ENCODE results near the gene BTBD2.
"Not testable (repeated sequence)": the region's sequence is repeated elsewhere in the genome, so short reads cannot be mapped to it uniquely, and the experiment has no call there.

Gene BTBD2

DNA sequence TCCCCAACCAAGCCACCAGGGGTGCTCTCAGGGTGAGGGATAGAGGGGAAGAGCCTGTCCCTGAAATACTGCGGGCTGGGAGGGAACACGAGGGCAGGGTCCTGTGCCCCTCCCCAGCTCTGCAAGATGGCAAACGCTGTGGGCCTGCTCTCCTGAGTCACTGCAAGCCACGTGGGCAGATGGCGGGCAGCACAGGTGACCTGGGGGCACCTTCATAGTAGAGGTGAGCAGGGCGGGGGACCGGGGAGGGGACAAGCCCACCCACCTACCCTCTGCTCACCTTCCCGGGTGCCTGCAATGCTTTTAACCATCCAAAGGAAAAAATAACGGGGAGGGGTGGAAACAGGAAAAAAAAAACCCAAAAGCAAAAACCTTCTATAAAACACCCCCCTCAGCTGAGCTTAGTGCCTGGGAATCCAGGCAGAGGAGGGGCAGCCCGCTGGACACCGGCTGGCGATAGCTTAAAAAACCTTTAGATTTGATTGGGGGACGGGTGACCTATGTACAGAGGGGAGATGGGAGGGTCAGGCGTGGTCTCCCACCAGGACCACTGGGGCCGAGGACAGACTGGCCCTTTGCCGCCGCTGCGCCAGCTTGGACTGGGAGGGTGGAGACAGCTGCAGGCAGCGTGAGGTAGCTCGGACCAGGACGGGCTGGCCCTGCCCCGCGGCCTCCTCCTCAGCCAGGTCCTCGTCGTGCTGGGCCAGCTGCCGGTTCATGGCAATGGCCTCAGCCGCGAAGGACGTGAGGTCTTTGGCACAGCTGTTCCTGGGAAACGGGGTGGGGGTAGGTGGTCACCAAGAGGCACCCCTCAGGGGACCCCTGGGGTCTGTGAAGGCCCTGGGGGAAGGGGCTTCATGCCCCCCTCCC, 23.8 kb upstream of the BTBD2 start:
- DNase-seq: no peak

DNA sequence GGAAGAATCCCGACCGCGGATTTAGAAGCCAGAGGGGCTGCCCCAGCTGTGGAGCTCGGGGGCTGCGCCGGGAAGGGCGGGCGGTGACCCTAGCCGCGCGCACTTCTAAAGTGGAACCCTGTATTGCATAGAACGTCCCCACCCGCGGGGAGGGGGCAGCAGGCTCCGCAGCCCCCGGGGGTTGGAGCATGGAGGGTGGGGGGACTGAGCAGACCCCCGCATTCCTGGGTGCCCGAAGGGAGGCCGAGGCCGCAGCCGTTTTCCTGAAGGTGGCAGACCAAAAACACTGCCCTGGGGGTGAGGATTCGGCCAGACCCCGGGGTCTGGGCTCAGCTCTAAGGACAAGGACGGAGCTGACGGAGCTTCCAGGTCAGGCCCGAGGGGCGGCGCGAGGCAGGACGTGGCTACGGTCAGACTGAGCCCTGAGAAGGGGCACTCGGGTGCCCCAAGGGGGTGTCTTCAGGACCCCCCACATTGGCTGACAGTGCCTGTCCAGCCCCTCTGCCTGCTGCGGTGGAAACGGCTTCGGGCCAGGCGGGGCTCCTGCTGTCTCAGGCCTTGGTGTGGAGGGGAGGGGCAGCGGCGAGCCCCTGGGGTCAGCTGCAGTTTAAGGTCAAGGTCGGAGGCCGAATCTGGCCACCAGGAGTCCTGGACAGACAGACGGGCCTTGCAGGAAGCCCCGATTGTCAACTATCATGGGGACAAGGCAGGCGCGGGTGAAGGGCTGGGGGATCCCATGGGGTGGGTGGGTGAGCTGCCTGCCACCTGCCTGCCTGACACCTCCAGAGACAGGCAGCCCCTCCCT, 23.0 kb upstream of the BTBD2 start:
- no peak for DNase-seq

DNA sequence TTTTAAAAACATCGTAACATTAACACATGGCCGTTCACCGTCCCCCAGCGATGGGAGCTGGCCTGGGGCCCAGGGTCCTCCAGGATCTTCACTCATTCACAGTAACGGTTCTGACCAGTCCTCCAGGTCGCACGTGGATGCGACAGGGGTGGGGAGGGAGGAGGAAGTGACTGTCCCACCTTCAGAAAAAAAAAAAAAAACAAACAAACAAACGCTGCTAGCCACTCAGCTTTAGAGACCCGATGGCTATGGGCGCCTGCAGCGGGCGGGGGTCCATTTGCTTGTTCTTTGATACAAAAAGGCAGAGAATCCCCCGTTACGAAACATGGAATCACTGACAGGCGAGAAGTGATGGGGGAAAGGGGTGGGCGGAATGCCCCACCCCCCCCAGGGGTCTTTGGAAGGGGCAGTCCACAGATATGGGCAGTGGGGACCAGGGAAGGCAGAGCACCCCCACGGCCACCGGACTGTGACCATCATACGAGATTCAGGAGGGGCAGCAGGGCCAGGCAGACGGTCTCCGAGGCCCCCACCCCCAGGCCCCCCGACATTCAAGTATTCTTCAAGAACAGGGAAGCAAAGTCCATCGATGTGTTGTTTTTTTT, 22.2 kb upstream of the BTBD2 start:
- no peak for DNase-seq

DNA sequence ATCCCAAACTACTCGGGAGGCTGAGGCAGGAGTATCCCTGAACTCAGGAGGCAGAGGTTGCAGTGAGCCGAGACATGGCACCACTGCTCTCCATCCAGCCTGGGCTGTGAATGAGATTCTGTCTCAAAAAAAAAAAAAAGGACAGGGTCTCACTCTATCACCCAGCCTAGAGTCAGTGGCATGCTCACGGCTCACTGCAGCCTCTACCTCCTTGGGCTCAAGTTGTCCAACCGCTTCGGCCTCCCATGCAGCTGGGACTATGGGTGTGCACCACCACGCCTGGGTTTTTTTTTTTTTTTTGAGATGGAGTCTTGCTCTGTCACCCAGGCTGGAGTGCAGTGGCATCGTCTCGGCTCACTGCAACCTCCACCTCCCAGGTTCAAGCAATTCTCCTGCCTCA, 20.9 kb upstream of the BTBD2 start:
- no peak for DNase-seq

DNA sequence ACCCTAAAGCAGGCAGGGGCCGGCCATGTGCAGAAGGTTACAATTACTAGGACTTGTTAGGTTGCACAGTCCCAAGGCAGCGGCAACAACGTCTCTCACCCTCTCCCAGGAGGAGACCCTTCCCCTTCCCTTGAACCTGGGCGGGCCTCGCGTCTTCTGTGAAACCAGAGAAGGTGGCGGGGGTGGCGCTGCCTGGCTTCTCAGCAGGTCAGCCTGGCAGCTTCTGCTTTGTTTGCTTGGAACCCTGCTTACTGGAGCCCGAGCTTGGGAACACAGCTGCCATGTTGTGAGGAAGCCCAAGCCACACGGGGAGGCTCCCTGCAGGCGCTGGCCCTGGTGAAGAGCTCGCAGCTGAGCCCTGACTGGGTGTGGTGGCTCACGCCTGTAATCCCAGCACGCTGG, 20.1 kb upstream of the BTBD2 start:
- no peak for DNase-seq

DNA sequence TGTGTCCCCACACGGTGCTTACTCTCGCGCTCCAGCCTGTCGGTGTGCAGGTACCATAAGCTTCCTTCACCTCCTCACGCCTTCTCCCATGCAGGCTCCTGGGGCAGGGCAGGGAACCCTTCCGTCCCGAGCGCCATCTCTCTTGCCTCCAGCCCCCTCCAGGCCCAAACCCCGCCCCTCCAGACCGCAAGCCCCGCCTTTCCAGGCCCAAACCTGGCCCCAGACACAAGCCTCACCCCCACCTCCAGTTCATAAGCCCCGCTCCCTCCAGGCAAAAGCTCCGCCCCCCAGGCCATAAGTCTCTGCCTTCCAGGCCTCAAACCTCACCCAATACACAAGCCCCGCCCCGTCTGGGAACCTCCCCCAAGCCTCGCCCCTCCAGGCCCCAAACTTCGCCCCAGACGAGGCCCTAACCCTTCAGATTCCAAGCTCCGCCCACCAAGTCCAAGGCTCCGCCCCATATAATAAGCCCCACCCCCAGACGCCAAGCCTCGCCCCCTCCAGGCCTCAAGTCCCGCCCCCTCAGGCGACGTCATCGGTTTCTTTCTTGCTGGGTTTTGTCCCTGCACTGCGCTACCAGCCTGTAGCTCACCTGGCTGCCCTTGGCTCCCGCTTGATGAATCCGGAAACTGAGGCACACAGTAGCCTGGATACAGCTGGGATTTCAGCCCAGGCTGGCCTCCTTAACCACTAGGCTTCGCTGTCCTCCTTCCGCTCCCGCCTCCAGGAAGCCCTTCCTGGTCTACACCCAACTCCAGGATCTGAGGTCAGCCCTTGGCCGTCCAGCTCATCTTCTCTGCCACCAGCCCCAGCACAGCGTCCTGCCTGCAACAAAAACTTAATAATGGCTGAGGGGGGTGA, 19.4 kb upstream of the BTBD2 start:
- DNase-seq: peak; percentile 70

DNA sequence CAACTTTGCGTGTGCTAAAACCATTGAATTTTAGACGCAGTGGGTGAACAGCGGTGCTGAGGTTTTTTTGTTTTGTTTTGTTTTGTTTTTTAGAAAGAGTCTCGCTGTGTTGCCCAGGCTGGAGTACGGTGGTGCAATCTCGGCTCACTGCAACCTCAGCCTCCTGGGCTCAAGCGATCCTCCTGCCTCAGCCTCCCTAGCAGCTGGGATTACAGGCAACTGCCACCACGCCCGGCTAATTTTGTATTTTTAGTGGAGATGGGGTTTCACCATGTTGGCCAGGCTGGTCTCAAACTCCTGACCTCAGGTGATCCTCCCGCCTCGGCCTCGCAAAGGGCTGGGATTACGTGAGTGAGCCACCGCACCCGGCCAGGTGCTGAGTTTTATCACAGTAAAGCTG, 18.7 kb upstream of the BTBD2 start:
- DNase-seq: not testable (repeated sequence)

DNA sequence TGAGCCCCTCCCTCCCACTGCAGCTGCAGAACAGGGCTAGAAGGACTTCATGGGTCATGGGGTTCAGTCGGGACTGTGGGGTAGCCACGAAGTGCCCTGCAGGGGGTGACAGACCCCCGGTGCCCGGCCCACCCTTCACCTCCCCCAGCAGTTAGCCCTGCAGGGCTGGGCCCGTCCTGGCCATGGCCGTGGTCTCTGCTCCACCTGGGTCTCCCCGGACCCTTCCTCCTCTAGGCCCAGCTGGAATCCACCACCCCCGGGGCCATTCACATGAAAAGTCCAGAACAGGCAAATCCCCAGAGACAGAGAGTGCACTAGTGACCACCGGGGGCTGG, 18.3 kb upstream of the BTBD2 start:
- no peak for DNase-seq

DNA sequence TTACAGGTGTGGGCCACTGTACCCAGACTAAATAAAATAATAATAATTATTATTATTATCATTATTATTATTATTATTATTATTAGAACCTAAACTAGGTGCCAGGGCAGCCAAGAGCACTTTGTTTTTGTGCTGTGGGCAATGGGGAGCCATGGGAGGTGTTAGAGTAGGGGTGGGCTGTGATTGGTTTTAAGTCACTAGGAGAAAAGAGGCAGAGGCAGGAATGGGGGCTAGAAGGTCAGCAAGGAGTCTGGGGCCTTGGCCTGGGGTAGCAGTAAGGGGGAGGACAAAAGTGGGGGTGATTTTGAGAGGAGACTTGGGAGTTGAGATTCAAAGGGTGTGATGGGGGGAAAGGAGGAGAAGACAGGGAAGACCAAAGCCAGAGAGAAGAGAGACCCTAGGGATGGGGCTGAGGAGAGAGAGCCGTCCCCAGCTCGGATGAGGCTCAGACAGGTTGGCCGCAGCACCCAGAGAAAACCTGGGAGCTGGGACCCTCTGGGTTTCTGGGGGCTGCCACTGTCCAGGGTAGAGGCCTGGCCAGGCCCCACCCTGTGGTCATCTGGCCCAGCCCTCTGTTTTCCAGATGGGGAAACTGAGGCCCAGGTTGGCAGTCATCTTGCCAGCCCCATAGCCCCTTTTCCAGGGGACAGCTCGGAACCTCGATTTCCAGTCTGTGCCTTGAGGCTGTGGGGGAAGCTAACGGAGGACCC, 17.8 kb upstream of the BTBD2 start:
- no peak for DNase-seq

DNA sequence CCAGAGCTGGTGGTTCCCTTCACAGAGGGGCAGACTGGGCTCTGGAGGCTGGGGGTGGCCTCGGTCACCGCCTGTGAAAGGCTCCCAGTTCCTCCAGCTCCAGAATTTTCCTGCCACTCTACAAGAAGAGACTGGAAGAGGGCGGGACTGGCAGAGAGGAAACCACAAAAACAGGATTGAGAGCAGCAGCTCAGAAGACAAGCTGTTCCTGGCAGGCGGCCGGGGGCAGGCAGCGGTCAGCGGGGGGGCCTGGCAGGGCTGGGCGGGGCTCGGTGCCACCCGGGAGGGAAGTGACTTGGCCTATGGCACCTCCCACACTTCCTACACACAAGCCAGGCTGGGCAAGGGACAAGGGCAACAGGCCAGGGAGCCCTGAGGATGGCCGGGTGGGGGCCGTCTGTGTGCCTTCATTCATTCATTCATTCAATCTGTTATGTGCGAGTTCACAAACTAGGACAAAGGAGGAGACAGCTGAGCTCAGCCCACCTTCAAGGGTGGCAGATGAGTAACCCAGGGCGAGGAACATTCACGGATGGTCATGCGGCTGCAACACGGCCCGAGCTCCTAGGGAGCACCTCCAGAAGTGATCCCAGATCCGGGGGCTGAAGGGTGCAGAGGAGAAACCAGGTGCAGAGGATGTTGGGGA, 16.9 kb upstream of the BTBD2 start:
- DNase-seq: peak; percentile 55

DNA sequence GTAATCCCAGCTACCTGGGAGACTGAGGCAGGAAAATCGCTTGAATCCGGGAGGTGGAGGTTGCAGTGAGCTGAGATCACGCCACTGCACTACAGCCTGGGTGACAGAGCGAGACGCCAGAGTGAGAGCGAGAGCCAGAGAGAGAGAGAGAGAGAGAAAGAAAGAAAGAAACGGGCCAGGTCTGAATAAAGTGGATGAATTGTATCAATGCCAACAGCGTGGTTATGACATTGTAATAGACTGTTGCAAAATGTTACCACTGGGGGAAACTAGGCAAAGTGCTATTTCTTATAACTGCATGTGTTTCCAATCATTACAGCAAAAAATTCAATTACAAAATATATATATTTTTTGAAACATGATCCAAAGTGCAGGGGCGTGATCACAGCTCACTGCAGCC, 11.8 kb upstream of the BTBD2 start:
- DNase-seq: no peak

DNA sequence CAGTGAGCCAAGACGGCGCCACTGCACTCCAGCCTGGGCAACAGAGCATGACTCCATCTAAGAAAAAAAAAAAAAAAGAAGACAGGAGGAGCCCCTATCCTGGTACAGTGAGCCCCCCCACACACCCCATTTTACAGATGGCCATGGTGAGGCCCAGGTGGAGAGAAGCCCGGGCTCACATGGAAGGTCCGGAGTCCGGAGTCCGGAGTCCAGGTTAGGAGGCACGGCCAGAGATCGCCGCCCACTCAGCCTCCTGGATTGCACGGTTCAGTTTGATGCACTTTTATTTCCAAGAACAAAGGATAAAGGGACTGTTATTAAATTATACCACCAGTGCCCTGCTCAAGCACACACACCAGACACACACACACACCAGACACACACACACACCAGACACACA, 11.3 kb upstream of the BTBD2 start:
- DNase-seq: no peak

DNA sequence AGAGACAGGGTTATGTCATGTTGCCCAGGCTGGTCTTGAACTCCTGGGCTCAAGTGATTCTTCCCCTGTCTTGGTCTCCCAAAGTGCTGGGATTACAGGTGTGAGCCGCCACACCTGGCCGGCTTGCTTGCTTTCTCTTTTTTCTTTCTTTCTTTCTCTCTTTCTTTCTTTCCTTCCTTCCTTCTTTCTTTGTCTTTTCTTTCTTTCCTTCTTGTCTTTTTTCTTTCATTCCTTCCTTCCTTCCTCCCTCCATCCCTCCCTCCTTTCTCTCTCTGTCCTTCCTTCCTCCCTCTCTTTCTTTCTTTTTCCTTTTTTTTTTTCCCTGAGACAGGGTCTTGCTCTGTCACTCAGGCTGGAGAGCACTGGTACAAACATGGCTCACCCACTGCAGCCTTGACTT, 6.8 kb upstream of the BTBD2 start:
- no peak for DNase-seq

DNA sequence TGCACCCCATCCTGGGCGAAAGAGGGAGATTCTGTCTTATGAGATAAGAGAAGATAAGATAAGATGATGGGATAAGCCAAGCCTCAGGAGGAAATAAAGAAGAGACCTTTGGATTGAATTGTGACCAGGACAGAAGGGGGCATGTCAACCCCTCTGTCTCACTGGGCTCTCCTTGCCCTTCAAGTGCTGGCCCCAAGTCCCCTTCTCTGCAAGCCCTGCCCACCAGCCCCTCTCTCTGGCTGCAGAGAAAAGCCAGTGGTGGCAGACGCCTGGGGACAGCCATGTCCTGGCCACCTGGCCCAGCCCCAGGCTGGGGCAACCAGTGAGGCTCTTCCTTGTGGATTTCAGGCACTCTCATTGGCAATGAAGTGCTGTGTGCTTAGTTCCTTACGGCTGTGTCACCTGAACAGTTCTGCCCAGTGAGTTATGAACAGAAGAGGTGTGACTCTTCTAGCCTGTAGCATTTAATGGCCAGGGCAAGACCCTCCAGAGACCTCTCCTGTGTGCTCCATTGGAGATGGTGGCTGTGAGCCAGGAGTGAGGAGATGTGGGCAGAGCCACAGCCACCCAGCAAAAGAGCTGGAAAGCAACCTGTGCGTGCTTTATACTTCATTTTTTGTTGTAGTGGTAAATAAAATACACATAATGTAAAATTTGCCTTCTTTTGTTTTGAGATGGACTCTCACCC, 6.1 kb upstream of the BTBD2 start:
- no peak for DNase-seq

DNA sequence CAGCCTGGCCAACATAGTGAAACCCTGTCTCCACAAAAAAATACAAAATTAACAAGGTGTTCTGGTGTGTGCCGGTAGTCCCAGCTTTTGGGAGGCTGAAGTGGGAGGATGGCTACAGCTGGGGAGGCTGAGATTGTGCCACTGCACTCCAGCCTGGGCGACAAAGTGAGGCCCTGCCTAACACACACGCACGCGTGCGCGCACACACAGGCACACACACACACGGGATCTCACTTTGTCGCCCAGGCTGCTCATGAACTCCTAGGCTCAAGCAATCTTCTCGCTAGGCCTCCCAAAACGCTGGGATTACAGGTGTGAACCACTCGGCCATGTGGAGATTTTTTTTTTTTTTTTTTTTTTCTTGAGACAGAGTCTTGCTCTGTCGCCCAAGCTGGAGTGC, 3.2 kb upstream of the BTBD2 start:
- DNase-seq: no peak

DNA sequence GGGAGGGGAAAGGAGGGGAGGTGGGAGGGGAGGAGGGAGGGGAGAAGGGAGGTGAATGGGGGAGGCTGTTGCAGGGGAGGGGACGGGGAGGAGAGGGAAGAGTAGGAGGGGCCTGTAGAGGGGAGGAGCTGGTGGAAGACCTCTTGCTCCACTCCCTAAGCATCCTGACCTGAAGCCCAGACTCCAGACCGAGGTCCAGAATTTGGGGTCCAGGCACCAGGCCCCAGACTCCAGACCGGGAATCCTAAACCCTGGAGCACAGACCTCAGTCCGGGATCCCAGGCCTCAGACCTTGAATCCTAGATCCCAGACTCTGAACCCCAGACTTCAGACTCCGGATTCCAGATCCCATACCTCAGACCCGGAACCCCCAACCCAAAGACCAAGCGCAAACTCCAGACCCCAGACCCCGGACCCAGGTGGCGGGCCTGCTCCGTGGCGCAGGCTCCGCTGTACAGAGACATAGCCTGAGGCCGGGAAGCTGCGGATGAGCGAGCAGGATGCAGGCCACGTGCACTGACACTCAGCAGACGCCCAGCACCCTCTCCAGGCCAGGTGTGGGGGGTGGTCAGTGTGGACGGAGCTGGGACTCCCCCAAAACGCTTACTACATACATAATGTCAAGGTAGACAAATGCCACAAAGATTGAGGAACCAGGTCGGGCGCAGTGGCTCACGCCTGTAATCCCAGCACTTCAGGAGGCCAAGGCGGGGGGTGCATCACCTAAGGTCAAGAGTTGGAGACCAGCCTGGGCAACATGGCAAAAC, 710 bp upstream of the BTBD2 start:
- peak; percentile 70 for DNase-seq

DNA sequence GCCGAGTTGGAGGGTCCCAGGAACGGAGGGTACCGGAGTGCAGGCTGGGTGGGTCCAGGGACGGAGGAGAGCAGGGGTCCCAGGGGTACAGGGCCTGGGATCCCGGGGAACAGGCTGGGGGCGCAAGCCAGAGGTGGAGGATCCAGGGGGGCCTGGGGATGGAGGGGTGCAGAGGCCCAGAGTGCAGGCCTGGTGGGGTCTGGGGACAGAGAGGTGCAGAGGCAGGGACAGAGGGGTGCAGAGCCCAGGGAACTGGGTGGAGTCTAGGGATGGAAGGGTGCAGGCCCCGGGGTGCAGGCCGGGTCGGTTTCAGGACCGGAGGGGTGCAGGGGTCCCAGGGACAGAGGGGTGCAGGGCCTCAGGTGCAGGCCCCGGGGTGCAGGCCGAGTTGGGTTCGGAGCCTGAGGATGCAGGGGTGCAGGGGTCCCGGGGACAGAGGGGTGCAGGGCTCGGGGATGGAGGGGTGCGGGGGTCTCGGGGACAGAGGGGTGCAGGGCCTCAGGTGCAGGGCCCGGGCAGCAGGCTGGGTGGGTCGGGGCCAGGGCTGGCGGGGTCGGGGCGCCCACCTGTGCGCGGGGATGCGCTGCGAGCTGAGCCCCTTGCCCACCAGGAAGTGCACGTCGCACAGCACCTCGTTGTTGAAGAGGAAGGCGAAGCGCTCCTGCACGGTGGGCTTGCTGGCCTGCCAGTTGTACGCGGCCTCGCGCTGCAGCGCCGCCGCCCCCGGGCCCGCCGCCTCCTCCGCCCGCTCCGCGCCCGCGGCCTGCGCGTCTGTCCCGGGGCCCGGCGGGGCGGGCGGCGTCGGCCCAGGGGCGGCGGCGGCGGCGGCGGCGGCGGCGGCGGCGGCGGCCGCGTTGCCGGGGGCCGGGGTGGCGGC, 545 bp downstream of the BTBD2 start:
- DNase-seq: peak; percentile 45

DNA sequence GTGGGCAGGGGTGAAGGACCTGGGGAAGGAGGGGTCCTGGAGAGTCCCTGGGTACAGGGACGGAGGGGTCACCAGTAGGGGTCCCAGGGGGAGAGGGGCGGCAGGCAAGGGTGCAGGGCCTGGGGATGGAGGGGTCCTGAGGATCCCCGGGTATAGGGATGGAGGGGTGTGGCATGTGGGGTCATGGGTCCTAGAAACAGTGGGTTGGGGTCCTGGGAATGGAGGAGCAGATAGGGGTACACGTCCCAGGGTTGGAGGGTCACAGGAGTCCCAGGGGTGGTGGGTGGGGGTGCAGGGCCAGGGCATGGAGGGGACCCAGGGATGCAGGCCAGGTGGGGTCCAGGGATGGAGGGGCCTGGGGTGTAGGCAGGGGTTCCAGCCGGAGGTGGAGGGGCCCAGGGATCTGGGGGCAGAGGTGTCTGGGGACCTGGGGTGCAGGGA, 1.4 kb downstream of the BTBD2 start:
- no peak for DNase-seq

DNA sequence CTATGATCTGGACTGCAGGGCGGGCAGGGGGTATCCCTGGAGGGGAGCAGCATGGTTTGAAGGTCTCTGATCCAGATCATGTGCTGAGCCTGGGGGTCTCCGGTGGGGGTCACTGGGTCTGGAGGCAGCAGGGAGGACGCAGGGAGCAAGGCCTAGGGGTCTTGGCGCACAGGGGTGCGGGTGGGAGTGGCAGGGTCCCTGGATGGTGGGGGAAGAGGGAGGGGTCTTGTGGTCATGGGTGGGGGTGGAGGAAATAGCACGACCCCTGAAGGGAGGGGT, 1.9 kb downstream of the BTBD2 start:
- DNase-seq: no peak
